ENCODE results near the gene MTG1.
A peak's percentile ranks its signal among the peaks of the same experiment; 100 is the strongest.

GRCh38 chr10:133373174-133374090 lies 20.5 kb upstream of the MTG1 start, which contains the start of gene ECHS1:
- TF ChIP-seq CTCF (conservative IDR thresholded peaks at IDR 0.05), result no peak
- peak; percentile 72; the same call in 1 of the 2 replicates for TF ChIP-seq ZFX (IDR thresholded peaks at IDR 0.05)
